Gastrocnemius medialis (tissue), 4 donors: ENCODE results near the gene BCL11B.

Experiments
- CTCF ChIP-seq, 5 experiments: fragments of 450-650 bp in 3 of 5; fragments of 200-600 bp in 2 of 5; sonication (generic) in 2 of 5; IDR thresholded peaks in 4 of 5; conservative IDR thresholded peaks in 1 of 5; 1 replicate in 4 of 5; 2 replicates in 1 of 5; pipeline ENCODE4 v1.5.1; 2016 to 2019; ENCODE audit warnings: antibody characterized with exemption in 5 of 5, mild to moderate bottlenecking in 3 of 5, moderate library complexity in 3 of 5
- POLR2A ChIP-seq, 2 donors: fragments of 450-650 bp; IDR thresholded peaks; one replicate each; pipeline ENCODE4 v1.6.1; 2017; ENCODE audit warnings: antibody characterized with exemption in 2 of 2, mild to moderate bottlenecking in 2 of 2, moderate library complexity in 2 of 2

GRCh38 chr14:99262977-99263448, 9.0 kb downstream of the BCL11B start:
- no peak for TF ChIP-seq CTCF (IDR thresholded peaks at IDR 0.05 in 4 of 5, conservative IDR thresholded peaks at IDR 0.05 in 1 of 5)
- no peak for TF ChIP-seq POLR2A (IDR thresholded peaks at IDR 0.05)
